Esophagus muscularis mucosa (tissue), 4 donors: Measurements from ENCODE around the gene SYNGR1. TPM values are rescaled to one million over a fixed set of nuclear protein-coding genes. Genes with fewer than 3 reads are reported as not detected.

ENCODE experiments used
- DNase-seq: peaks from one replicate; pipeline ENCODE4 v3.0.0-alpha.2; 2017; ENCODE audit errors: extremely low spot score
- H3K27ac ChIP-seq, 4 donors: fragments of 200-600 bp; sonication (generic); replicated peaks in 1 of 4; 1 replicate in 3 of 4; 2 replicates in 1 of 4; pipeline ENCODE4 v1.5.1; 2016 to 2019; ENCODE audit warnings: mild to moderate bottlenecking in 1 of 4
- H3K27me3 ChIP-seq, 4 donors: fragments of 200-600 bp; sonication (generic); one replicate each; pipeline versions ENCODE4 v1.5.1 to v1.6.0; 2016 to 2019
- H3K36me3 ChIP-seq, 4 donors: fragments of 200-600 bp; sonication (generic); one replicate each; pipeline ENCODE4 v1.5.1; 2016 to 2019
- H3K4me1 ChIP-seq, 4 donors: fragments of 200-600 bp; sonication (generic); one replicate each; pipeline ENCODE4 v1.5.1; 2016 to 2019
- H3K4me3 ChIP-seq, 4 donors: fragments of 200-600 bp; sonication (generic); 1 replicate in 2 of 4; 2 replicates in 2 of 4; pipeline ENCODE4 v1.5.1; 2016 to 2019; ENCODE audit warnings: mild to moderate bottlenecking in 4 of 4, moderate library complexity in 1 of 4
- H3K9me3 ChIP-seq, 4 donors: fragments of 200-600 bp; sonication (generic); 1 replicate in 3 of 4; 2 replicates in 1 of 4; pipeline ENCODE4 v1.5.1; 2016 to 2019
- EP300 ChIP-seq: sonication (generic); formaldehyde crosslinking; IDR thresholded peaks from one replicate; pipeline ENCODE4 v1.6.1; 2017; ENCODE audit warnings: antibody characterized with exemption
- POLR2A ChIP-seq: fragments of 450-650 bp; IDR thresholded peaks from one replicate; pipeline ENCODE4 v1.6.1; 2017; ENCODE audit warnings: antibody characterized with exemption, moderate library complexity, mild to moderate bottlenecking, low read depth
- POLR2AphosphoS5 ChIP-seq, 2 donors: sonication (generic); formaldehyde crosslinking; IDR thresholded peaks; one replicate each; pipeline ENCODE4 v1.6.1; 2017; ENCODE audit warnings: antibody characterized with exemption in 2 of 2
- WGBS: methylation state at CpG from one replicate; pipeline ENCODE4 v1.1.5; 2018; 5-methylcytosine and 5-hydroxymethylcytosine counted together
- intact Hi-C: fragments of 100-400 bp; cut with DNase I; formaldehyde crosslinking; loops from one replicate; pipeline ENCODE4 v1.15.1; 2023
- total RNA-seq, 4 donors: library from RNA; depleted of rRNA; stranded (reverse); fragments of >200 nt; gene quantifications; one replicate each; pipeline versions ENCODE4 v1.1.0 to v1.2.1, GENCODE V29; 2016
- TF ChIP-seq, protein P1 (sequence below), 3 experiments: fragments of 200-600 bp in 2 of 3; fragments of 450-650 bp in 1 of 3; sonication (generic) in 2 of 3; IDR thresholded peaks; one replicate each; pipeline ENCODE4 v1.5.1; 2017 to 2019; ENCODE audit warnings: antibody characterized with exemption in 3 of 3, mild to moderate bottlenecking in 2 of 3, moderate library complexity in 1 of 3

The SYNGR1 gene
- total RNA-seq, 4 donors from 2014 or later, result 14.4 to 29.4 (median 24.0) TPM

DNA sequence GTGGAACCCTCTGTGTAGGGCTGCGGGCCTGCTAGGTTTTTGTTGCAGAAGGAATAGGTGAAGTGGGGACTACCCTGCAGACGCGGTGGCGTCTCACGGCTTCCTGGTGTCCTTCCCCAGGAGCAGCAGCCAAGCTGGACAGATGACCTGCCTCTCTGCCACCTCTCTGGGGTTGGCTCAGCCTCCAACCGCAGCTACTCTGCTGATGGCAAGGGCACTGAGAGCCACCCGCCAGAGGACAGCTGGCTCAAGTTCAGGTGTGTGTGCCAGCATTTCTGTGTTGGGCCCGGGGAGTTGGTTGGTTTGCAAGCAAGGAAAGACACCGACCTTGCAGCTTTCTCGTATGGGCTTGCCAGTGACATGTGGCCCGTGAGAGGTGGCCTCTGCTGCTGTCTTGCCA, 65.1 kb downstream of the SYNGR1 start:
- intact Hi-C loops, result no loop called here
- H3K27ac ChIP-seq, result no peak overlapping the region
- H3K4me3 ChIP-seq, result no peak overlapping the region
- peaks cover 44 to 56% (median 52%) of the 10 kb centered on the region in 4 donors for H3K36me3 ChIP-seq
- 90% methylated on average over 5 of the region's 11 CpGs for WGBS
- peaks cover 0 to 25% (median 18%) of the 10 kb centered on the region in 4 donors for H3K4me1 ChIP-seq
- no peak for DNase-seq
- no peaks in the 10 kb centered on the region for H3K27me3 ChIP-seq
- TF ChIP-seq EP300 (no peak), POLR2A (no peak), POLR2AphosphoS5 (IDR thresholded peaks at IDR 0.05) (no peak)
- TF ChIP-seq, protein P1, sequence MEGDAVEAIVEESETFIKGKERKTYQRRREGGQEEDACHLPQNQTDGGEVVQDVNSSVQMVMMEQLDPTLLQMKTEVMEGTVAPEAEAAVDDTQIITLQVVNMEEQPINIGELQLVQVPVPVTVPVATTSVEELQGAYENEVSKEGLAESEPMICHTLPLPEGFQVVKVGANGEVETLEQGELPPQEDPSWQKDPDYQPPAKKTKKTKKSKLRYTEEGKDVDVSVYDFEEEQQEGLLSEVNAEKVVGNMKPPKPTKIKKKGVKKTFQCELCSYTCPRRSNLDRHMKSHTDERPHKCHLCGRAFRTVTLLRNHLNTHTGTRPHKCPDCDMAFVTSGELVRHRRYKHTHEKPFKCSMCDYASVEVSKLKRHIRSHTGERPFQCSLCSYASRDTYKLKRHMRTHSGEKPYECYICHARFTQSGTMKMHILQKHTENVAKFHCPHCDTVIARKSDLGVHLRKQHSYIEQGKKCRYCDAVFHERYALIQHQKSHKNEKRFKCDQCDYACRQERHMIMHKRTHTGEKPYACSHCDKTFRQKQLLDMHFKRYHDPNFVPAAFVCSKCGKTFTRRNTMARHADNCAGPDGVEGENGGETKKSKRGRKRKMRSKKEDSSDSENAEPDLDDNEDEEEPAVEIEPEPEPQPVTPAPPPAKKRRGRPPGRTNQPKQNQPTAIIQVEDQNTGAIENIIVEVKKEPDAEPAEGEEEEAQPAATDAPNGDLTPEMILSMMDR (IDR thresholded peaks at IDR 0.05), result no peak
- H3K9me3 ChIP-seq, result no peaks in the 10 kb centered on the region

- H3K27ac ChIP-seq, result no peak overlapping the region
- WGBS, result 90% methylated on average over 13 of the region's 16 CpGs
- DNase-seq, result no peak
- TF ChIP-seq, protein P1 (IDR thresholded peaks at IDR 0.05), result no peak
- no peak for TF ChIP-seq EP300
- no peak for TF ChIP-seq POLR2A
- no peak for TF ChIP-seq POLR2AphosphoS5 (IDR thresholded peaks at IDR 0.05)
- no peaks in the 10 kb centered on the region for H3K27me3 ChIP-seq
- H3K4me1 ChIP-seq, result peaks cover 0 to 25% (median 14%) of the 10 kb centered on the region in 4 donors
- no peak overlapping the region for H3K4me3 ChIP-seq
- peaks cover 50 to 62% (median 58%) of the 10 kb centered on the region in 4 donors for H3K36me3 ChIP-seq
- intact Hi-C loops, result no loop called here
- no peaks in the 10 kb centered on the region for H3K9me3 ChIP-seq
These were observed 65.7 kb downstream of the SYNGR1 start for GRCh38 chr22:39415506-39415905.

- intact Hi-C loops, result no loop called here
- TF ChIP-seq POLR2A, result no peak
- TF ChIP-seq POLR2AphosphoS5 (IDR thresholded peaks at IDR 0.05), result no peak
- TF ChIP-seq EP300, result no peak
- TF ChIP-seq, protein P1 (IDR thresholded peaks at IDR 0.05), result no peak
- 84% methylated on average over 6 of the region's 7 CpGs for whole genome bisulfite sequencing
- no peak for DNase-seq
- Histone ChIP-seq H3K4me1 (peaks cover 0 to 25% (median 14%) of the 10 kb centered on the region in 4 donors), H3K9me3 (no peaks in the 10 kb centered on the region), H3K27ac (no peak overlapping the region), H3K4me3 (no peak overlapping the region), H3K27me3 (no peaks in the 10 kb centered on the region), H3K36me3 (peaks cover 58 to 69% (median 64%) of the 10 kb centered on the region in 4 donors)
These were observed 66.5 kb downstream of the SYNGR1 start for GRCh38 chr22:39416319-39416718.

GRCh38 chr22:39417641-39418040, 67.8 kb downstream of the SYNGR1 start:
- no peaks in the 10 kb centered on the region for H3K27me3 ChIP-seq
- H3K27ac ChIP-seq, result no peak overlapping the region
- intact Hi-C loops, result no loop called here
- WGBS, result 90% methylated on average over 12 of the region's 12 CpGs
- DNase-seq, result no peak
- no peak overlapping the region for H3K4me3 ChIP-seq
- H3K36me3 ChIP-seq, result peaks cover 67 to 82% (median 76%) of the 10 kb centered on the region in 4 donors
- no peaks in the 10 kb centered on the region for H3K9me3 ChIP-seq
- TF ChIP-seq EP300 (no peak), POLR2AphosphoS5 (IDR thresholded peaks at IDR 0.05) (no peak), POLR2A (no peak)
- TF ChIP-seq, protein P1 (IDR thresholded peaks at IDR 0.05), result no peak
- H3K4me1 ChIP-seq, result peaks cover 0 to 17% (median 5%) of the 10 kb centered on the region in 4 donors

- DNase-seq, result no peak
- Histone ChIP-seq H3K9me3 (no peaks in the 10 kb centered on the region), H3K27me3 (no peaks in the 10 kb centered on the region), H3K4me3 (no peak overlapping the region), H3K36me3 (peaks cover 72 to 92% (median 82%) of the 10 kb centered on the region in 4 donors), H3K27ac (no peak overlapping the region), H3K4me1 (peaks cover 0 to 15% (median 2%) of the 10 kb centered on the region in 4 donors)
- WGBS, result 97% methylated on average over 11 of the region's 12 CpGs
- TF ChIP-seq EP300 (no peak), POLR2AphosphoS5 (IDR thresholded peaks at IDR 0.05) (no peak), POLR2A (no peak)
- TF ChIP-seq, protein P1 (IDR thresholded peaks at IDR 0.05), result no peak
- intact Hi-C loops, result no loop called here
These were observed 68.9 kb downstream of the SYNGR1 start for GRCh38 chr22:39418696-39419095.
